ENCODE results near the gene CHCHD6.

The CHCHD6 gene

GRCh38 chr3:126968391-126969390 is 264.7 kb downstream of the CHCHD6 start:
- in situ Hi-C loops (cut with HindIII; ENCODE audit: low sequenced_read_pairs) = no loop called here

- in situ Hi-C loops (cut with HindIII; ENCODE audit: low sequenced_read_pairs) = no loop called here
These were observed 265.5 kb downstream of the CHCHD6 start for GRCh38 chr3:126969586-126969985.

GRCh38 chr3:126970101-126970500 is 266.1 kb downstream of the CHCHD6 start:
- in situ Hi-C loops (cut with HindIII; ENCODE audit: low sequenced_read_pairs) = no loop called here

GRCh38 chr3:126970921-126971320 is 266.9 kb downstream of the CHCHD6 start:
- in situ Hi-C loops (cut with HindIII; ENCODE audit: low sequenced_read_pairs) = no loop called here

- in situ Hi-C loops (cut with HindIII; ENCODE audit: low sequenced_read_pairs) = no loop called here
These were observed 267.9 kb downstream of the CHCHD6 start for GRCh38 chr3:126971891-126972351.

- in situ Hi-C loops (cut with HindIII; ENCODE audit: low sequenced_read_pairs) = no loop called here
These were observed 268.8 kb downstream of the CHCHD6 start for GRCh38 chr3:126972866-126973265.

GRCh38 chr3:126973814-126974213 is 269.8 kb downstream of the CHCHD6 start:
- in situ Hi-C loops (cut with HindIII; ENCODE audit: low sequenced_read_pairs) = no loop called here

GRCh38 chr3:126974756-126975155 is 270.7 kb downstream of the CHCHD6 start:
- in situ Hi-C loops (cut with HindIII; ENCODE audit: low sequenced_read_pairs) = no loop called here

- in situ Hi-C loops (cut with HindIII; ENCODE audit: low sequenced_read_pairs) = no loop called here
These were observed 272.9 kb downstream of the CHCHD6 start for GRCh38 chr3:126976906-126977305.

- in situ Hi-C loops (cut with HindIII; ENCODE audit: low sequenced_read_pairs) = no loop called here
These were observed 273.8 kb downstream of the CHCHD6 start for GRCh38 chr3:126977821-126978220.

GRCh38 chr3:126978291-126978690 is 274.3 kb downstream of the CHCHD6 start:
- in situ Hi-C loops (cut with HindIII; ENCODE audit: low sequenced_read_pairs) = no loop called here

GRCh38 chr3:126979046-126979628 is 275.1 kb downstream of the CHCHD6 start:
- in situ Hi-C loops (cut with HindIII; ENCODE audit: low sequenced_read_pairs) = no loop called here

GRCh38 chr3:126980266-126980811 is 276.3 kb downstream of the CHCHD6 start:
- in situ Hi-C loops (cut with HindIII; ENCODE audit: low sequenced_read_pairs) = no loop called here

GRCh38 chr3:126982126-126982470 is 278.1 kb downstream of the CHCHD6 start:
- in situ Hi-C loops (cut with HindIII; ENCODE audit: low sequenced_read_pairs) = no loop called here

- in situ Hi-C loops (cut with HindIII; ENCODE audit: low sequenced_read_pairs) = no loop called here
These were observed 278.6 kb downstream of the CHCHD6 start, which contains the start of gene PLXNA1 for GRCh38 chr3:126982471-126983175. PLXNA1 (plus strand) TSS chr3:126983115; CDS start chr3:126988594, 5,479 bp downstream.

GRCh38 chr3:126983276-126983652 is 279.2 kb downstream of the CHCHD6 start:
- in situ Hi-C loops (cut with HindIII; ENCODE audit: low sequenced_read_pairs) = no loop called here

GRCh38 chr3:126983653-126984390 is 279.8 kb downstream of the CHCHD6 start:
- in situ Hi-C loops (cut with HindIII; ENCODE audit: low sequenced_read_pairs) = no loop called here

GRCh38 chr3:126984391-126985131 is 280.5 kb downstream of the CHCHD6 start:
- in situ Hi-C loops (cut with HindIII; ENCODE audit: low sequenced_read_pairs) = no loop called here

- in situ Hi-C loops (cut with HindIII; ENCODE audit: low sequenced_read_pairs) = no loop called here
These were observed 281.3 kb downstream of the CHCHD6 start for GRCh38 chr3:126985132-126985985.

All from DLD1 (cell line).